Panc1 (cell line): ENCODE results near the gene ZBTB43. TPM values are rescaled to one million over a fixed set of nuclear protein-coding genes. Genes with fewer than 3 reads are reported as not detected.

ENCODE experiments used
- ATAC-seq: fragments of 200-7000 bp; cut with Tn5 transposase; 2 replicates; pipeline ENCODE4 v1.9.1; 2020; ENCODE audit warnings: mild to moderate bottlenecking, moderate library complexity
- BruUV-seq: library from RNA; stranded (reverse); fragments of 400-500 nt; replicated peaks from 2 replicates; lab custom pipeline; 2021; lab: Mats Ljungman, UMichigan
- CTCF ChIA-PET: fragments of 300-600 bp; sonication (Branson Sonifier 250); formaldehyde crosslinking; loops from one replicate; lab custom pipeline; 2022; ENCODE audit warnings: antibody characterized with exemption; lab: Charles Lee
- POLR2A ChIA-PET: fragments of 300-600 bp; sonication (Branson Sonifier 250); formaldehyde crosslinking; loops from one replicate; lab custom pipeline; 2022; ENCODE audit warnings: antibody characterized with exemption; lab: Charles Lee
- DNase-seq: peaks from one replicate; pipeline ENCODE4 v3.0.0-alpha.2; 2010; ENCODE audit warnings: low read depth, low spot score
- H3K27ac ChIP-seq: 2 replicates; pipeline ENCODE4 v1.5.1; 2011; ENCODE audit warnings: mild to moderate bottlenecking, low read length, inconsistent platforms
- H3K27me3 ChIP-seq: fragments of 200-500 bp; sonication (Bioruptor generic); 2 replicates; pipeline ENCODE4 v1.6.0; 2014; ENCODE audit warnings: low read length, inconsistent platforms; ENCODE audit not compliant: control insufficient read depth, insufficient read depth
- H3K36me3 ChIP-seq: fragments of 200-500 bp; sonication (Bioruptor generic); 2 replicates; pipeline ENCODE4 v1.5.1; 2014; ENCODE audit warnings: inconsistent platforms, mild to moderate bottlenecking, low read length, moderate library complexity; ENCODE audit not compliant: control insufficient read depth, insufficient read depth
- H3K4me1 ChIP-seq: 2 replicates; pipeline ENCODE4 v1.5.1; 2011; ENCODE audit warnings: inconsistent platforms, mild to moderate bottlenecking, low read length, moderate library complexity; ENCODE audit not compliant: control insufficient read depth, insufficient read depth
- H3K4me3 ChIP-seq, 2 experiments: 2 replicates each; pipeline ENCODE4 v1.5.1; 2011 to 2012; ENCODE audit warnings: low read depth in 2 of 2, low read length in 2 of 2, mild to moderate bottlenecking in 2 of 2, inconsistent platforms in 1 of 2, moderate library complexity in 1 of 2
- H3K9me3 ChIP-seq: fragments of 200-500 bp; sonication (Bioruptor generic); 2 replicates; pipeline ENCODE4 v1.5.1; 2014; ENCODE audit warnings: low read depth, mild to moderate bottlenecking, inconsistent platforms, low read length, moderate library complexity; ENCODE audit not compliant: control insufficient read depth, insufficient read depth
- CTCF ChIP-seq: fragments of 450-650 bp; IDR thresholded peaks from 2 replicates; pipeline ENCODE4 v1.5.1; 2017; ENCODE audit warnings: mild to moderate bottlenecking
- POLR2AphosphoS5 ChIP-seq: IDR thresholded peaks from 2 replicates; pipeline ENCODE4 v1.6.1; 2012; ENCODE audit warnings: mild to moderate bottlenecking, low read depth, low read length, moderate library complexity
- REST ChIP-seq, 2 experiments: IDR thresholded peaks; 2 replicates each; pipeline ENCODE4 v1.6.1; 2011 to 2012; ENCODE audit warnings: low read depth in 2 of 2, control low read depth in 1 of 2, low read length in 1 of 2, mild to moderate bottlenecking in 1 of 2, moderate library complexity in 1 of 2; ENCODE audit not compliant: insufficient read depth in 1 of 2
- SIN3A ChIP-seq: IDR thresholded peaks from 2 replicates; pipeline ENCODE4 v1.6.1; 2012; ENCODE audit warnings: low read depth, mild to moderate bottlenecking, low read length, moderate library complexity, borderline replicate concordance; ENCODE audit not compliant: insufficient read depth
- TCF7L2 ChIP-seq: IDR thresholded peaks from 2 replicates; pipeline ENCODE4 v1.6.1; 2011; ENCODE audit warnings: mild to moderate bottlenecking, low read depth, low read length, inconsistent platforms
- in situ Hi-C: cut with HindIII; loops from 2 replicates; pipeline ENCODE4 v1.10.0; 2016; ENCODE audit warnings: low sequenced_read_pairs, low pct_unique_long_range_greater_than_20kb
- intact Hi-C: fragments of 100-400 bp; cut with micrococcal nuclease; formaldehyde crosslinking; loops from one replicate; pipeline ENCODE4 v1.10.0; 2022; ENCODE audit not compliant: unreplicated experiment
- total RNA-seq: library from RNA; stranded (reverse); gene quantifications from one replicate; pipeline ENCODE4 v1.2.1, GENCODE V29; 2021; ENCODE audit not compliant: unreplicated experiment

ZBTB43 gene
- total RNA-seq, 1 experiment from 2014 or later: 9.7 TPM

GRCh38 chr9:126830827-126831226 is 26.0 kb downstream of the ZBTB43 start:
- in situ Hi-C loops (no loop called here), intact Hi-C loops (no loop called here)
- Histone ChIP-seq H3K27me3 (no peaks in the 10 kb centered on the region), H3K9me3 (no peaks in the 10 kb centered on the region), H3K27ac (no peak overlapping the region), H3K36me3 (0 out of 2 replicates have a peak, but pooled peaks cover 3% of the 10 kb centered on the region), H3K4me1 (no peaks in the 10 kb centered on the region), H3K4me3 (no peak overlapping the region)
- no peak for DNase-seq
- no TSS peak for BruUV-seq
- TF ChIP-seq CTCF (no peak), REST (IDR thresholded peaks at IDR 0.05; ENCODE audit: insufficient read depth in 1 of 2, low read depth in 2 of 2, low read length in 1 of 2) (no peak), TCF7L2 (no peak)
- ATAC-seq: no peak
- ChIA-PET CTCF (no interaction called here), POLR2A (no interaction called here)

GRCh38 chr9:126832440-126832839 is 27.6 kb downstream of the ZBTB43 start:
- TF ChIP-seq REST (IDR thresholded peaks at IDR 0.05; ENCODE audit: insufficient read depth in 1 of 2, low read depth in 2 of 2, low read length in 1 of 2) (no peak), CTCF (no peak), SIN3A (no peak), POLR2AphosphoS5 (no peak), TCF7L2 (no peak)
- BruUV-seq: no TSS peak
- intact Hi-C loops: no loop called here
- Histone ChIP-seq H3K27ac (no peak overlapping the region), H3K4me3 (no peak overlapping the region), H3K27me3 (no peaks in the 10 kb centered on the region), H3K9me3 (no peaks in the 10 kb centered on the region), H3K36me3 (0 out of 2 replicates have a peak, but pooled peaks cover 3% of the 10 kb centered on the region), H3K4me1 (no peaks in the 10 kb centered on the region)
- ATAC-seq (no peak), DNase-seq (no peak)
- ChIA-PET POLR2A (no interaction called here), CTCF (no interaction called here)
- in situ Hi-C loops: no loop called here
